Measurements from ENCODE around the gene SLC25A34. TPM values are rescaled to one million over a fixed set of nuclear protein-coding genes. Genes with fewer than 3 reads are reported as not detected.

SLC25A34 gene
- total RNA-seq, 3 donors from 2014 or later, result 6.4 to 15.7 (median 8.1) TPM

DNA sequence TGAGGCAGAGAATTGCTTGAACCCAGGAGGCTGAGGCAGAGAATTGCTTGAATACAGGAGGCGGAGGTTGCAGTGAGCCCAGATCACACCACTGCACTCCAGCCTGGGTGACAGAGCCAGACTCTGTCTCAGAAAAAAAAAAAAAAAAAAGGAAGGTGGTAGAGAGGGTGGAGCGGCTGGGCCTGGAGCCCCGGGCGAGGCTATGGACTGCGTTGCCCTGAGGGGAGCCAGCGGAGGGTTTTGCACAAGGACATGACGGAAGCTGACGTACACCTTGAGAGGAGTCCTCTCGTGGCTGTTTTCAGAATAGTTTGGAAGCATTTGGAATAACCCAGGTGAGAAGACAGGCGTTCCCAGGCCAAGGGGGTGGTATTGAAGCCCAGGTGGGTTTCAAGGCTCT lies 15.7 kb downstream of the SLC25A34 start:
- ATAC-seq, result no peak
- no peaks in the 10 kb centered on the region for H3K36me3 ChIP-seq (ENCODE audit: low read depth)
- no peak overlapping the region for H3K4me3 ChIP-seq
- no peak for DNase-seq
- peaks cover 5% of the 10 kb centered on the region for H3K4me1 ChIP-seq (ENCODE audit: low read depth)
- H3K9me3 ChIP-seq, result no peaks in the 10 kb centered on the region
- TF ChIP-seq, protein P1, sequence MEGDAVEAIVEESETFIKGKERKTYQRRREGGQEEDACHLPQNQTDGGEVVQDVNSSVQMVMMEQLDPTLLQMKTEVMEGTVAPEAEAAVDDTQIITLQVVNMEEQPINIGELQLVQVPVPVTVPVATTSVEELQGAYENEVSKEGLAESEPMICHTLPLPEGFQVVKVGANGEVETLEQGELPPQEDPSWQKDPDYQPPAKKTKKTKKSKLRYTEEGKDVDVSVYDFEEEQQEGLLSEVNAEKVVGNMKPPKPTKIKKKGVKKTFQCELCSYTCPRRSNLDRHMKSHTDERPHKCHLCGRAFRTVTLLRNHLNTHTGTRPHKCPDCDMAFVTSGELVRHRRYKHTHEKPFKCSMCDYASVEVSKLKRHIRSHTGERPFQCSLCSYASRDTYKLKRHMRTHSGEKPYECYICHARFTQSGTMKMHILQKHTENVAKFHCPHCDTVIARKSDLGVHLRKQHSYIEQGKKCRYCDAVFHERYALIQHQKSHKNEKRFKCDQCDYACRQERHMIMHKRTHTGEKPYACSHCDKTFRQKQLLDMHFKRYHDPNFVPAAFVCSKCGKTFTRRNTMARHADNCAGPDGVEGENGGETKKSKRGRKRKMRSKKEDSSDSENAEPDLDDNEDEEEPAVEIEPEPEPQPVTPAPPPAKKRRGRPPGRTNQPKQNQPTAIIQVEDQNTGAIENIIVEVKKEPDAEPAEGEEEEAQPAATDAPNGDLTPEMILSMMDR (IDR thresholded peaks at IDR 0.05), result no peak
- intact Hi-C loops (cut with DNase I, micrococcal nuclease), result no loop called here

DNA sequence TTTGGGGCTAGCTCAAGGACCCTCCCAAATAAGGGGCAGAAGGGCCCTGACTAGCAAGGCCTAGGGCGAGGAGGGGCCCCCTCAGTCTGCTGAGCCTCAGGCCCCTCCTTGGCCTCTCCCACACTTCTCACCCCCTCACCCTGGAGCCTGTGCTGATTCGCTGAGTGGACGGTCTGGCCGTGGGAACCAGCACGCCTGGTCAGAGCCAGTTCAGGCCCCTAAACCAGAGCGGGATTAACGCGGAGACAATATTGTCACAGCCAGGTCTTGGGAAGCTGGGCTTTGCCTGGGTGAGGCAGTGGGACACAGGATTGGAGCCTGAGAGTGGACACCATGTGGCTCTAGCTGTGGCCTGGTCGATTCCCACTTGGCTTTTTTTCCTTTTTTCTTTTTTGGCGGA lies 17.7 kb downstream of the SLC25A34 start:
- intact Hi-C loops (cut with DNase I, micrococcal nuclease), result no loop called here
- Histone ChIP-seq H3K9me3 (no peaks in the 10 kb centered on the region), H3K4me3 (no peak overlapping the region), H3K36me3 (ENCODE audit: low read depth) (no peaks in the 10 kb centered on the region), H3K4me1 (ENCODE audit: low read depth) (peaks cover 5% of the 10 kb centered on the region)
- ATAC-seq, result no peak
- DNase-seq, result no peak
- TF ChIP-seq, protein P1 (IDR thresholded peaks at IDR 0.05), result no peak

DNA sequence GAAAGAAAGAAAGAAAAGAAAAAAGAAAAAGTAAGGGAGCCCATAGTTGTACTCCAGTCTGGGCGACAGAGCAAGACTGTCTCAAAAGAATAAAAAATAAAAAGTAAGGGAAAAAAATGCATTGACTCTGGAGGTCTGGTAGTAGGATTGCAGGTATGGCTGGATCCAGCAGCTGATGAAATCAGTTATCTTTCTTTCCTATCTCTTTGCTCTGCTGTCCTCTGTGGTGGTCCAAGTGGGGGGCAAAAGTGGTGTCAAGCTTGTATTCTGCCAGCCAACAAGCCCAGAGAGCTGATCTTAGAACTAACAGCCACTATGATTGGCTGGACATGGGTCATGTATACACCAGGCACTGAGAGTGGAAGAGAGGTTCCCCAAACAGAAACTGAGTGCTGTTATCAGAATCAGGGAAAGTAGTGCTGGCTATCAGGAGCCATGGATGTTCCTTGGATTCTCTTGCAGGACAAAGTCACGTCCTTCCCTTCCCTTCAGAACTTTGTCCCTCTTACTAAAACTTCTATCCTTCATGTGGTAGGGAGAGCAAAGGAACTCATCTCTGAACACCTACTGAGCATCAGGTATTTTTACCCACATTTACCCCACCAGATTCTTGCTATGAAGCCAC lies 19.1 kb downstream of the SLC25A34 start:
- H3K4me3 ChIP-seq, result no peak overlapping the region
- TF ChIP-seq, protein P1 (IDR thresholded peaks at IDR 0.05), result no peak
- intact Hi-C loops (cut with DNase I, micrococcal nuclease), result no loop called here
- H3K4me1 ChIP-seq (ENCODE audit: low read depth), result peaks cover 10% of the 10 kb centered on the region
- no peaks in the 10 kb centered on the region for H3K36me3 ChIP-seq (ENCODE audit: low read depth)
- no peaks in the 10 kb centered on the region for H3K9me3 ChIP-seq
- DNase-seq (no peak), ATAC-seq (no peak)

DNA sequence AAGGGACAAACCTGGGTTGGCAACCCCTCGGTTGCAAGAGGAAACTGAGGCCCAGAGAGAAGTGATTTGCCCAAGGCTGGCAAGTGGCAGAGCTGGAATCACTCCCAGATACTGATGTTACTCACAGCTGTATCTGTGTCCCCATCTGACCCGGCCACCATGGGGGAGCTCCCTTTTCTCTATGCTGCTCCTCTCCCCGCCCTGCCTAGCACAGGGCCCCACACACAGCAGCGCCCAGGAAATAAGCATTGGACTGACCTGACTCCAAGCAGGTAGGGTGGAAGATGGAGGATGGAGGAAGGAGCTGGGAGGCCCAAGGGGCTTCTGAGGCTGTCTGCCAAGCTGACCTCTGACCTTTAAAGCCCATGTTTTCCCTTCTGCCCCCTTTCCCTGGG lies 19.6 kb downstream of the SLC25A34 start:
- ATAC-seq (peak; percentile 21), DNase-seq (peak in 2 of 3 donors; percentile 41 to 60)
- Histone ChIP-seq H3K4me1 (ENCODE audit: low read depth) (peaks cover 10% of the 10 kb centered on the region), H3K36me3 (ENCODE audit: low read depth) (no peaks in the 10 kb centered on the region), H3K4me3 (no peak overlapping the region), H3K9me3 (no peaks in the 10 kb centered on the region)
- TF ChIP-seq, protein P1 (IDR thresholded peaks at IDR 0.05), result no peak
- intact Hi-C loops (cut with DNase I, micrococcal nuclease), result no loop called here

DNA sequence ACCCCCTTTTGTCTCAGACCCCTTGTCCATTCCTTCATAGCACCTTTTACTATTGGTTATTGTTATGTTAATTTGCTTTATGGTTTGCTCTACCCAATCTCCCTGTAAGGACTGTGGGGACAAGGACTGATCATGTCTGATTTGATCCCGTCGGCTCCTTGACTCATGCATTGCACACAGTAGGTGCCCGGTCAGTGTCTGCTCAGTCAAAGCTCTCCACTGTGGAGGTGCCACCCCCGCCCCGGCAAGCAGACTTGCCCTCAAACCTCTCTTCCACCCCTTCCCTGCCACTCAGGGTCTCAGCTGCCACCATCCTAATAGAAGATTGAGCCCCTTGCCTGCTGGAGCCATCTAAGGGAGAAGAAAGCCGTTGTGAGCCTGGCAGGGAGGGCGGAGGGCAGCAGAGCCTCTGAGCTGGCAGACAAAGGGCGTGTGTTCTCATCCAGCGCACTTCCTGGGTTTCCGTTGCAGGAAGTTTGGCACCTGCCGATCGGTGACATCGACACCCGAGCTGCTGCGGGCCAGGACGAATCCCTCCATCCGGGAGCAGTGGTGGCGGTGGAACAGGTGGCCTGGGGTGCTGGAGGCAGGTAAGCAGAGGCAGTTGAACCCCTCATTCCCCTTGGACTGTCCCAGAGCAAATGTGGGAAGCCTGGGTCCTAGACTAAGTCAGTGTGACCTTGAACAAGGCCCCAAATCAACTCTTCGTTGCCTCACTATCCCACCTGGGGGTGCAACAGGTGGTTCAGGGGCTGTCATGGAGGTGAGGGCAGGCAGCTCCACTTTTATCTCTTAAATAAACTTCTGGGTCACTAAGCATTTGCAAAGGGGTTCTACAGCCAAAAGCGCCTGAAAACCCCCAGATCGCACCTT lies 20.3 kb downstream of the SLC25A34 start:
- H3K4me3 ChIP-seq, result peak overlapping the region; percentile 22
- no peaks in the 10 kb centered on the region for H3K9me3 ChIP-seq
- no peaks in the 10 kb centered on the region for H3K36me3 ChIP-seq (ENCODE audit: low read depth)
- peaks cover 16% of the 10 kb centered on the region for H3K4me1 ChIP-seq (ENCODE audit: low read depth)
- DNase-seq, result peak; percentile 86 to 88 (median 86)
- TF ChIP-seq, protein P1 (IDR thresholded peaks at IDR 0.05), result no peak
- intact Hi-C loops (cut with DNase I, micrococcal nuclease), result no loop called here
- peak; percentile 84 for ATAC-seq
